HEK293T (cell line): Measurements from ENCODE around the gene ZCWPW1.

ENCODE experiments used
- CTCF ChIA-PET: fragments of 350-600 bp; formaldehyde crosslinking; extraction: SDS; loops from one replicate; lab custom pipeline; 2021; ENCODE audit warnings: antibody characterized with exemption, inconsistent platforms; lab: Yijun Ruan, JAX
- POLR2A ChIA-PET: fragments of 350-600 bp; formaldehyde crosslinking; extraction: SDS; loops from one replicate; lab custom pipeline; 2020; ENCODE audit warnings: antibody characterized with exemption, inconsistent platforms; lab: Yijun Ruan, JAX
- DNase-seq: peaks from one replicate; pipeline ENCODE4 v3.0.0; 2012; ENCODE audit warnings: mixed read lengths; ENCODE audit errors: extremely low spot score
- ARNT ChIP-seq: fragments of 450-650 bp; IDR thresholded peaks from 2 replicates; pipeline ENCODE4 v1.6.1; 2017; ENCODE audit warnings: mild to moderate bottlenecking
- BHLHE40 ChIP-seq: fragments of 450-650 bp; IDR thresholded peaks from 2 replicates; pipeline ENCODE4 v1.6.1; 2016; ENCODE audit warnings: mild to moderate bottlenecking, moderate library complexity, borderline replicate concordance
- CTBP1 ChIP-seq: fragments of 450-650 bp; IDR thresholded peaks from 2 replicates; pipeline ENCODE4 v1.6.1; 2016; ENCODE audit warnings: borderline replicate concordance
- ELF4 ChIP-seq: fragments of 450-650 bp; IDR thresholded peaks from 2 replicates; pipeline ENCODE4 v1.6.1; 2017; ENCODE audit warnings: antibody characterized with exemption
- FOXA1 ChIP-seq: fragments of 450-650 bp; IDR thresholded peaks from 2 replicates; pipeline ENCODE4 v1.6.1; 2016; ENCODE audit warnings: mild to moderate bottlenecking
- FOXK2 ChIP-seq: fragments of 450-650 bp; IDR thresholded peaks from 2 replicates; pipeline ENCODE4 v1.6.1; 2016; ENCODE audit warnings: mild to moderate bottlenecking
- FOXM1 ChIP-seq: fragments of 450-650 bp; IDR thresholded peaks from 2 replicates; pipeline ENCODE4 v1.6.1; 2017; ENCODE audit warnings: mild to moderate bottlenecking, borderline replicate concordance
- HDGF ChIP-seq: fragments of 450-650 bp; IDR thresholded peaks from 2 replicates; pipeline ENCODE4 v1.6.1; 2017; ENCODE audit warnings: antibody characterized with exemption, borderline replicate concordance
- L3MBTL2 ChIP-seq: fragments of 450-650 bp; conservative IDR thresholded peaks from 2 replicates; pipeline ENCODE4 v1.6.1; 2016; ENCODE audit warnings: mild to moderate bottlenecking
- LEF1 ChIP-seq: fragments of 450-650 bp; IDR thresholded peaks from 2 replicates; pipeline ENCODE4 v1.6.1; 2017; ENCODE audit warnings: mild to moderate bottlenecking, borderline replicate concordance
- NFRKB ChIP-seq: fragments of 450-650 bp; IDR thresholded peaks from 2 replicates; pipeline ENCODE4 v1.6.1; 2016; ENCODE audit warnings: mild to moderate bottlenecking, moderate library complexity
- PKNOX1 ChIP-seq: fragments of 450-650 bp; IDR thresholded peaks from 2 replicates; pipeline ENCODE4 v1.6.1; 2016
- SP1 ChIP-seq: fragments of 450-650 bp; IDR thresholded peaks from 2 replicates; pipeline ENCODE4 v1.6.1; 2017
- SUZ12 ChIP-seq: fragments of 450-650 bp; IDR thresholded peaks from 2 replicates; pipeline ENCODE4 v1.6.1; 2016; ENCODE audit warnings: mild to moderate bottlenecking
- TARDBP ChIP-seq: fragments of 450-650 bp; IDR thresholded peaks from 2 replicates; pipeline ENCODE4 v1.6.1; 2016
- ZNF384 ChIP-seq: fragments of 450-650 bp; IDR thresholded peaks from 2 replicates; pipeline ENCODE4 v1.6.1; 2016

The ZCWPW1 gene

DNA sequence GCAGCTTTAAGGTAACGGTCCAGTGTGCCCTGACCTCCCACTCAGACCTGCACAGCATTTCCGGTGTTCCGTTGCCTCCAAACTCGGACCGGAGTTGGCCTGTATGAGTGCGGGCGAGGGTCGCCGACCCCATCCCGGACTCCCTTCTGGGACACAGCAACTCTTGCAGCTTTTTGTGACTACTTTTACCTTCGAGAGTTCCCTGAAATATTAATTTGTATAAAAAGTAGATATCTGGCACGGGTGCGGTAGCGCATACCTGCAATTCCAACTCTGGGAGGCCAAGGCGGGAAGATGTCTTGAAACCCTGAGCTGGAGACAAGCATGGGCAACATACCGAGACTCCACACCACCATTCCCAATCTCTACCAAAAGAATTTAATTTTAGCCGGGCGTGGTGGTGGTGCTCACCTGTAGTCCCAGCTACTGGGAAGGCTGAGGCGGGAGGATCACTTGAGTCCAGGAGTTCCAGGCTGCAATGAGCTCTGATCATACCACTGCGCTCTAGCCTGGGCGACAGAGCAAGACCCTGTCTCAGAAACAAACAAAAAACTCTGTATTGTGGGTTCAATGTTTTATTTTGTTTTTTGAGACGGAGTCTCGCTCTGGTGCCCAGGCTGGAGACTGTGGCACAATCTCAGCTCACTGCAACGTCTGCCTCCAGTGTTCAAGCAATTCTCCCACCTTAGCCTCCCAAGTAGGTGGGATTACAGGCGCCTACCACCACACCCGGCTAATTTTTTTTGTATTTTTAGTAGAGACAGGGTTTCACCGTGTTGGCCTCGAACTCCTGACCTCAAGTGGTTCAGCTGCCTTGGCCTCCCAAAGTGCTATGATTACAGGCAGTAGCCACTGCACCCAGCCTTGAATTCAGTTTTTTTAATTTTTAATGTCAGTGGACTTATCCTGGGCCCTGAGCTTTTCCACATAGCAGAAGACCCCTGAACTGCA, 8.9 kb upstream of the ZCWPW1 start:
- ChIA-PET POLR2A (interaction anchor here (0.6 to 3.5 kb wide), 14 partner anchors 7 to 336 kb away, joined by 3 to 28 read pairs (median 4); partner anchors contain the start of genes AP4M1, MCM7, MEPCE and TSC22D4), CTCF (interaction anchor here (0.5 to 1.2 kb wide), 3 partner anchors 17 to 132 kb away, joined by 3 read pairs; no protein-coding TSS in a partner anchor)
- DNase-seq, result no peak
- TF ChIP-seq ARNT, result no peak
- no peak for TF ChIP-seq ELF4
- TF ChIP-seq TARDBP, result no peak
- no peak for TF ChIP-seq NFRKB
- no peak for TF ChIP-seq CTBP1
- TF ChIP-seq LEF1, result no peak
- no peak for TF ChIP-seq SP1
- TF ChIP-seq FOXM1, result no peak
- no peak for TF ChIP-seq HDGF
- TF ChIP-seq PKNOX1, result no peak
- no peak for TF ChIP-seq L3MBTL2
- no peak for TF ChIP-seq BHLHE40
- TF ChIP-seq FOXA1, result no peak
- TF ChIP-seq FOXK2, result no peak
- TF ChIP-seq SUZ12, result no peak

DNA sequence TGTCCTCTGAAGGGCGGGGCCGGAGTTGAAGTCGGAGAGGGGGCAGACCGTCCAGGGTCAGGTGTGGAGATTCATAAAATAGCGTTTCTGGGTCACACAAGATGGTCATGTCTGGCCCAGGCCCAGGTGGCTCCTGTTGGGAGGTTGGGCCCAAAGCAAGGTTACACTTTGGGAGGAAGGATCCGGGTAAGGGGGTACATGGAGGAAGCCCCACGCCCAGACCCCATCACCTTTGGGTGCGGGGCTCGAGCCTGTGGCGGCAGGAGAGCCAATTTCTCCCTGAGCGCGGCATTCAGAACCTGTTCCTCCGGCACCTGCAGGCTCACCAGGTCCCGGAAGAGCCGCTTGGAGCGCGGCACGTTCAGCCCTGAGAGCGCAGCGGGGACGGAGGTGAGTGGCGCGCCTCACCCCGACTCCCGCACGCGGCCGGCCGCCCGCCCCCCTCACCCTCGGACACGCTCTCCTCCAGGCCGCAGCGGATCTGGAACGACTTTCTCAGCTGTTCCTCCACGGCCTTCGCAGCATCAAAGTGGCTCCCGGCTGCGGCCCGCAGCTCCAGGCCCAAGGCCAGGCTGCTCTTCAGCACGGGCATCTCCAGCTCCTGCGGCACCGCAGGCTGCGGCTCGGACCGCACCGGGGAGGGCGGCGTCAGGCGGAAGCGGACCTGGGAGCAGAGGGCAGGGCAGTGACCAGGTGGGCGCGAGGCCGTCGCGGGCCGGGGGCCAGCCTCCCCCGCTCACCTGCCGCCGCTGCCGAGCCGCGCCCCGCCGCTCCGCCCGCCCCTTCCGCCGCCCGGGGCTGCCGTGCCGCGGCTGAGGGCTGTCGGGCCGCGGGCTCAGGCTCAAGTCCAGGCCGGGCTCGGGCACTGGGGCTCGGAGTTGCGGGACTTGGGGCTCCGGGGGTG, 7.2 kb upstream of the ZCWPW1 start:
- TF ChIP-seq LEF1, result 0 out of 2 replicates have a peak, but pooled peaks have one; percentile 23
- no peak for TF ChIP-seq SUZ12
- TF ChIP-seq L3MBTL2, result peak; percentile 53
- TF ChIP-seq FOXK2, result no peak
- no peak for TF ChIP-seq PKNOX1
- no peak for TF ChIP-seq FOXA1
- TF ChIP-seq NFRKB, result no peak
- no peak for TF ChIP-seq ARNT
- TF ChIP-seq CTBP1, result no peak
- TF ChIP-seq SP1, result no peak
- TF ChIP-seq BHLHE40, result no peak
- no peak for TF ChIP-seq TARDBP
- TF ChIP-seq HDGF, result no peak
- TF ChIP-seq ELF4, result no peak
- TF ChIP-seq FOXM1, result 0 out of 2 replicates have a peak, but pooled peaks have one; percentile 30
- no peak for TF ChIP-seq ZNF384
- CTCF ChIA-PET, result interaction anchor here (1.3 kb wide), 1 partner anchor 9 kb away, joined by 4 read pairs; no protein-coding TSS in a partner anchor
- no peak for DNase-seq
- POLR2A ChIA-PET, result interaction anchor here (0.8 to 3.5 kb wide), 8 partner anchors 7 to 111 kb away, joined by 3 to 28 read pairs (median 4); partner anchors contain the start of gene ZCWPW1

- no peak for DNase-seq
- CTCF ChIA-PET, result interaction anchor here (1.3 kb wide), 1 partner anchor 10 kb away, joined by 4 read pairs; no protein-coding TSS in a partner anchor
- POLR2A ChIA-PET, result interaction anchor here (0.8 to 3.5 kb wide), 4 partner anchors 9 to 16 kb away, joined by 3 to 28 read pairs (median 6); no protein-coding TSS in a partner anchor
- no peak for TF ChIP-seq ELF4
- TF ChIP-seq LEF1, result no peak
- no peak for TF ChIP-seq NFRKB
- no peak for TF ChIP-seq SUZ12
- TF ChIP-seq L3MBTL2, result no peak
- no peak for TF ChIP-seq CTBP1
- no peak for TF ChIP-seq ZNF384
- no peak for TF ChIP-seq FOXM1
- no peak for TF ChIP-seq HDGF
- TF ChIP-seq FOXK2, result no peak
- TF ChIP-seq FOXA1, result no peak
- no peak for TF ChIP-seq TARDBP
- no peak for TF ChIP-seq BHLHE40
- no peak for TF ChIP-seq SP1
- no peak for TF ChIP-seq PKNOX1
- no peak for TF ChIP-seq ARNT
These were observed 6.0 kb upstream of the ZCWPW1 start for GRCh38 chr7:100434297-100435144.
